Mesothelial cell of epicardium (in vitro differentiated cells): ENCODE data around the gene BRPF3. TPM values are rescaled to one million over a fixed set of nuclear protein-coding genes. Genes with fewer than 3 reads are reported as not detected.
A peak's percentile ranks its signal among the peaks of the same experiment; 100 is the strongest.

ENCODE experiments used
- DNase-seq, 2 experiments: peaks; one replicate each; pipeline ENCODE4 v3.0.0; 2021; ENCODE audit warnings: low spot score in 2 of 2; ENCODE audit not compliant: unreplicated experiment in 2 of 2
- H3K27ac Mint-ChIP-seq: 2 replicates; pipeline ENCODE4 v1.8.0; 2021; ENCODE audit warnings: mixed read lengths
- H3K27me3 Mint-ChIP-seq: 2 replicates; pipeline ENCODE4 v1.8.0; 2021; ENCODE audit warnings: low read depth, mixed read lengths
- H3K36me3 Mint-ChIP-seq: 2 replicates; pipeline ENCODE4 v1.8.0; 2021; ENCODE audit warnings: mixed read lengths
- H3K4me1 Mint-ChIP-seq: 2 replicates; pipeline ENCODE4 v1.8.0; 2021; ENCODE audit warnings: mixed read lengths
- H3K4me3 Mint-ChIP-seq: 2 replicates; pipeline ENCODE4 v1.8.0; 2021; ENCODE audit warnings: mild to moderate bottlenecking, moderate library complexity, mixed read lengths
- H3K9me3 Mint-ChIP-seq: 2 replicates; pipeline ENCODE4 v1.8.0; 2021; ENCODE audit warnings: mixed read lengths
- total RNA-seq: library from RNA; stranded (reverse); gene quantifications from 3 replicates; pipeline ENCODE4 v1.2.1, GENCODE V29; 2021
- TF ChIP-seq, protein P1 (sequence below): fragments of 200-600 bp; sonication (generic); IDR thresholded peaks from one replicate; pipeline ENCODE4 v1.5.0; 2021; ENCODE audit warnings: antibody characterized with exemption; ENCODE audit not compliant: unreplicated experiment

Gene BRPF3
- total RNA-seq, 1 donor from 2014 or later, result 54.1 TPM

DNA sequence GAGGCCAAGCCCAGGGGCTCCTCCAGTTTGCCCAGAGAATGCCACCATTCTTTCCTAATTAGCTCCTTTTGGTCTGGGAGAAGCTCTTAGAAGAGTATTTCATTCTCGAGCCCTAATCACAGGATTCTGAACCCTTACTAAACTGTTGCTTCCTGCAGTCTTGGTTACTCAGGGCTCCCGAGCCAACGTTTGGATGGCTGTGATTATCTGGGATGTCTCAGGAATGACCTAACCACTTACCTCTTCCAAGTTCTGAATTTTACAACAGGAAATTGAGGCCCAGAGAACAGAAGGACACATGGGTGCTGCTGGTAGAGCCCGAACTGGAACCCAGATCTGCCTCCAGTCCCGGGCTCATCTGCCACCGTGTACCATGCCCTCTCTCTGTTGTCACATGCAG is 51.1 kb downstream of the BRPF3 start:
- H3K36me3 Mint-ChIP-seq, result no peaks in the 10 kb centered on the region
- H3K9me3 Mint-ChIP-seq, result no peaks in the 10 kb centered on the region
- no peaks in the 10 kb centered on the region for H3K27me3 Mint-ChIP-seq
- H3K4me1 Mint-ChIP-seq, result peaks cover 26% of the 10 kb centered on the region
- TF ChIP-seq, protein P1, sequence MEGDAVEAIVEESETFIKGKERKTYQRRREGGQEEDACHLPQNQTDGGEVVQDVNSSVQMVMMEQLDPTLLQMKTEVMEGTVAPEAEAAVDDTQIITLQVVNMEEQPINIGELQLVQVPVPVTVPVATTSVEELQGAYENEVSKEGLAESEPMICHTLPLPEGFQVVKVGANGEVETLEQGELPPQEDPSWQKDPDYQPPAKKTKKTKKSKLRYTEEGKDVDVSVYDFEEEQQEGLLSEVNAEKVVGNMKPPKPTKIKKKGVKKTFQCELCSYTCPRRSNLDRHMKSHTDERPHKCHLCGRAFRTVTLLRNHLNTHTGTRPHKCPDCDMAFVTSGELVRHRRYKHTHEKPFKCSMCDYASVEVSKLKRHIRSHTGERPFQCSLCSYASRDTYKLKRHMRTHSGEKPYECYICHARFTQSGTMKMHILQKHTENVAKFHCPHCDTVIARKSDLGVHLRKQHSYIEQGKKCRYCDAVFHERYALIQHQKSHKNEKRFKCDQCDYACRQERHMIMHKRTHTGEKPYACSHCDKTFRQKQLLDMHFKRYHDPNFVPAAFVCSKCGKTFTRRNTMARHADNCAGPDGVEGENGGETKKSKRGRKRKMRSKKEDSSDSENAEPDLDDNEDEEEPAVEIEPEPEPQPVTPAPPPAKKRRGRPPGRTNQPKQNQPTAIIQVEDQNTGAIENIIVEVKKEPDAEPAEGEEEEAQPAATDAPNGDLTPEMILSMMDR, result no peak
- no peak for DNase-seq
- peak overlapping the region; percentile 20 for H3K27ac Mint-ChIP-seq
- no peak overlapping the region for H3K4me3 Mint-ChIP-seq

DNA sequence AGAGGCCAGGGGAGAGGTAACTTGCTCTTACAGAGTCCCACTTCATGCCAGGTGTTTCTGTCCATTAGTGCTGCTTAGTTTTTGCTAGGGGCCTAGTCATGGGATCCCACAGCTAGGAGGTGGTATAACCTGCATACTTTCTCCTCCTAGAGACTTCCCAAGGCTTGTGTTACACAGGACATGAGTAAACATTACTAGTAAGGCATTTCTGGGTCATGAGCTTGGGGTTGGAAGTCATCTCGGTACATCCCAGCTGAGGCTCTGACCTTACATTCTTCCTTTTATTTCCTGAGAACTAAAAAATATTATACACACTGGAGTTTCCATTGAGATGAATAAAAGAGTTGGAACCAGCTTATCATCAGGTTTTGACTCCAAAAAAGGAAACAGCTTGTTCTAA is 52.4 kb downstream of the BRPF3 start:
- Mint-ChIP-seq H3K27ac (no peak overlapping the region), H3K9me3 (no peaks in the 10 kb centered on the region), H3K27me3 (no peaks in the 10 kb centered on the region), H3K4me3 (no peak overlapping the region), H3K36me3 (no peaks in the 10 kb centered on the region), H3K4me1 (peaks cover 26% of the 10 kb centered on the region)
- DNase-seq, result no peak
- TF ChIP-seq, protein P1, result no peak

DNA sequence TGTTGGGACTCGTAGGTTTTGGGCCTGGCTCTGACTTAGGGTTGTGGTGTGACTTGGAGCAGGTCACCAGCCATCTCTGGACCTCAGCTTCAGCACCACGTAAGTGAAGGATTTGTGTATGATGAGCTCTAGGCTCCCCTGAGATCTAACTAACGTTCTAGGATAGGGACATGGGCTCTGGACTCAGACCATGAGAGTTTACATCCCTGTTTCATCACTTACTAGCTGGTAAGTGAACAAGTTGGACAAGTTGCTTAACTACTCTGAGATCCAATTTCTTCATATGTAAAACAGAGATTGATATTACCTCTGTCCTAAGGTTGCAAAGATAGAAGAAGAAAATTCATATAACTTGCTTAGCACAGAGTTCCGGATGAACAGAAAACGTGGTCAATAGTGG is 53.0 kb downstream of the BRPF3 start:
- H3K36me3 Mint-ChIP-seq, result no peaks in the 10 kb centered on the region
- H3K9me3 Mint-ChIP-seq, result no peaks in the 10 kb centered on the region
- TF ChIP-seq, protein P1, result no peak
- H3K4me3 Mint-ChIP-seq, result no peak overlapping the region
- H3K27me3 Mint-ChIP-seq, result no peaks in the 10 kb centered on the region
- H3K4me1 Mint-ChIP-seq, result peaks cover 26% of the 10 kb centered on the region
- DNase-seq, result no peak
- no peak overlapping the region for H3K27ac Mint-ChIP-seq

DNA sequence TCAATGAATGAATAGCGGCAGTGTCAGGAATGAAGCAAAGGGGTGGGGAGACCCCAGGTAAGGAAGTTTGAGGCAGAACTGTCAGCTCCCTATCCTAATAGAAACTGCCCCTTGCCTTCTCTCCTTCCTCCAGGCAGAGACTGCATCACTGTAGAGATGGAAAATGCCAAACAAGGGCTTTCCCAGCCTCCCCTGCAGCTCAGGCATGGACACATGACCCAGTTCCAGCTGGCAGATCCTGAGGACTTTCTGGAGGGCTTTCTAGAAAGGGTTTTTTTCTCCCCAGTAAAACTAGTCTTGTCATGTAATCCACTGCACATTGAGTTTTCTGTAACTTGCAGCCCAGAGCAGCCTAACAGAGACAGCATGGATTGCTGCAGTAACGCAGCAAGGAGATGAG is 55.5 kb downstream of the BRPF3 start:
- TF ChIP-seq, protein P1, result no peak
- H3K4me1 Mint-ChIP-seq, result peaks cover 4% of the 10 kb centered on the region
- H3K27ac Mint-ChIP-seq, result no peak overlapping the region
- H3K4me3 Mint-ChIP-seq, result no peak overlapping the region
- peaks cover 5% of the 10 kb centered on the region for H3K9me3 Mint-ChIP-seq
- H3K27me3 Mint-ChIP-seq, result no peaks in the 10 kb centered on the region
- H3K36me3 Mint-ChIP-seq, result no peaks in the 10 kb centered on the region
- DNase-seq, result no peak

DNA sequence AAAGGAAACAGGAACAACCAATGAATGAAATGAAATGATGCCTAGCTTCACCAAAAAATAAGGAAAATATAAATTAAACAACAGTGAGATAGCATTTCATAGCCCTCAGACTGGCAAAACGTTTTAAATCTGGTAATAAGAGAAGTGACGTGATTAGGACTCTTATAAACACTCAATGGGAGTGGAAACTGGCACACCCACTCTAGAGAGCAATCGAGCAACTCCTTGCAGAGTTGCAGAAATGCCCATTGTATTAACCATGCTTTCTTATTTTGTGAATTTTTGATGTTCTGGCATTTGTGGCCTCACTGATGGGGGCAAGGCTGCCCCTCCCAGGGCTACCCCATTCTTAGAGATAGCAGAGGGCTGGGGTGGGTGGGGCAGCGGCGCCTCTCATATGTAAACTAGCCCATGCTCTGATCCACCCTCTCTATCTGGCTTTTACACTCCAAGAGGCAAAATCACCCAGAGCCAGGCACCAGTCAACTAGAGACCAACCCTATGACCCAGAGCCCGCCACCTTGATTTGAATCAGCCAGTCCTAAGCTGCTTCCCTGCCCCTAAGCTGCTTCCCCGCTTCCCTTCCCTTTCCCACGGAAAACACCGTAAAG is 67.0 kb downstream of the BRPF3 start:
- Mint-ChIP-seq H3K27ac (no peak overlapping the region), H3K27me3 (peaks cover 16% of the 10 kb centered on the region), H3K9me3 (no peaks in the 10 kb centered on the region), H3K4me1 (peaks cover 2% of the 10 kb centered on the region), H3K36me3 (no peaks in the 10 kb centered on the region), H3K4me3 (no peak overlapping the region)
- no peak for DNase-seq
- TF ChIP-seq, protein P1, result no peak

DNA sequence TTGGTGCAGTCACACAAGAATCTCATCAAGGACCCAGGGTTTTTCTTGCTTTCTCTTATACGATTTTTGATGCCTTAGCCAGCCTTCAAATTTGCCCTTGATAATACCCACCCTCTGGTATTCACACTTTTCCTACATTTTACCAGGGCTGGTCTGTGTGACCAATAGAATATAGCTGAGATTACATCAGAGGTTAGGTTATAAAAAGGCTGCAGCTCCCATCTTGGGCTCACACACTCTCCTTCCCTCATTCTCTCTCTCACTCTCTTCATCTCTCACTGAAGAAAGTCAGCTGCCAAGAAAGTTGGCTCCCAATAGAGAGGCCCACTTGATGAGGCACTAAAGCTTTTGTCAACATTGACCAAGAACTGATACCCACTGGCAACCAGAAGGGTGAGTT is 69.2 kb downstream of the BRPF3 start:
- H3K4me1 Mint-ChIP-seq, result peaks cover 11% of the 10 kb centered on the region

More for the DNA sequence above, 69.2 kb downstream of the BRPF3 start:
- DNase-seq, result no peak
- H3K4me3 Mint-ChIP-seq, result no peak overlapping the region
- no peak overlapping the region for H3K27ac Mint-ChIP-seq
- H3K27me3 Mint-ChIP-seq, result peaks cover 13% of the 10 kb centered on the region
- H3K9me3 Mint-ChIP-seq, result no peaks in the 10 kb centered on the region
- no peaks in the 10 kb centered on the region for H3K36me3 Mint-ChIP-seq
- TF ChIP-seq, protein P1, result no peak
